Measurements from ENCODE around the gene HTR3D. TPM values are rescaled to one million over a fixed set of nuclear protein-coding genes. Genes with fewer than 3 reads are reported as not detected.

The HTR3D gene
- total and polyA plus RNA-seq, 9 of the 15 experiments (the other 6 are each of a cell fraction or from before 2014, with no cell fraction given) = not detected

DNA sequence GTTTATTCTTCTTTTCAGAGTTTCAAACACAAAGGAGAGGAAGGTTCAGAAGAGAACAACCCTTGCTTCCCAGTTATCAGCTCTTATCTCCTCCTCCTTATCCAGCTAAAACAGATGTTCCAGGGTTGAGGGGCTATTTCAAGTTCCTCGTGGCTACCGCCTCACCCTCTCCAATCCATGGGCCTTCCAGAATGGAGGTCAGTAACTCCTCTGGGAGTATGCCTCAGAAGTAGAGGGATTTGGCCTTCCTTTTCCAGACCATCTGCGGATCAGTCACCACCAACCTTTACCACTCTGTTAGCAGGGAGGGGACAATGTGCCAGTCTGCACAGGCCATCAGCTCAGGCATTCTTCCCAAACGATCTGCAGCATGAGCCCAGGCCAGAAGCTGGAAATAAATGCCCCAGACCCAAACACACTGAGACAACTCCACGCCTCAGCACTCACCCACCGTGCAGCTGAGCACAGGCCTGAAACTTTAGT, 36.1 kb downstream of the HTR3D start (continued):
- 0 out of 2 replicates have a peak, but pooled peaks have one; percentile 35 for TF ChIP-seq ZNF263 (CRISPR knock-in tag; IDR thresholded peaks at IDR 0.05; ENCODE audit: borderline replicate concordance)
- TF ChIP-seq, protein P1, sequence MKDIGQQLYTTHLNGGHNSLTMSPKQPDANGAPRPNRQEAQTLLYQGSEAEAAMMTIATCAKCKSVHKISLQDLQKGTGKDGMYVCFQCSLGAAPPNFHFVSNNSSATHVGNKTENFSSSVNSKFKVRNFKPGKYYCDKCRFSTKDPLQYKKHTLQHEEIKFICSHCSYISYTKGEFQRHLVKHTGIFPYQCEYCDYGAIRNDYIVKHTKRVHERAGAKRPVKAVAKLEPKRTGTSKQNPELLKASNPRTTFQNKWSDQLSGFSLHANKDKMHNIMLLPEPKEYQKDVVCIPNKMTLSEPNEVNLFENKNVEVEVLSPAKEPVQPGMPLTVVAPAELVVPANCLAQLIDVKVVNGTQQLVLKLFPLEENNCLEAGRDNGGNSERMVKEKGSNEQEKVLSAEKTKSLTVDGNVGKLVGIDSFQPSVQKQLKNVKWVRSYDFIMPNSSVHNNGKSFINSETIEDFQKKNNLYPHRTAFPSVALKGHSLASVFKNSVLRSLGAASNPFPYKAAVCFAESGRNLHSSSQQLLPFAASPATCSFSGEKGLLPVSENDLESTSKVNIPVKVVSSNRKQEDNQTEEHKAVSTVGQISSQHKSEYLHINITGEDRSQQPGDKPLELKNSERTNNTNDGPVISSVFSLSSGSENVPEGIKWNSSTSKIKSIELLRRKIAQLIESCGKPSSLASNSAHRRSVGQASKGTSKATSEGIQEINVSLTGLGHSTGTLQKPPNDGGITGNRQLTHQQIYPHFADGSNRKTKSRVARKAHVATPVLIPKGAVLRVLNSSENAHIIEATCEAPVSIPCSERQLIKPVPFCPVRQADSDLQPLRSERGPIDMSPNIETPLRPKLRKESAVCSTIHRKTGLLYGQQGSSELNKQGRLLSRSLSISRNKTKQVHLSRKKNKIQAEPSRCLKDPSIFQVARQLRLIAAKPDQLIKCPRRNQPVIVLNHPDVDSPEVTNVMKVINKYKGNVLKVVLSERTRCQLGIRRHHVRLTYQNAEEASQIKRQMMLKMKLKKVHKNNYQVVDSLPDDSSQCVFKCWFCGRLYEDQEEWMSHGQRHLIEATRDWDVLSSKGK (CRISPR knock-in tag; IDR thresholded peaks at IDR 0.05) = no peak
- TF ChIP-seq, protein P2, sequence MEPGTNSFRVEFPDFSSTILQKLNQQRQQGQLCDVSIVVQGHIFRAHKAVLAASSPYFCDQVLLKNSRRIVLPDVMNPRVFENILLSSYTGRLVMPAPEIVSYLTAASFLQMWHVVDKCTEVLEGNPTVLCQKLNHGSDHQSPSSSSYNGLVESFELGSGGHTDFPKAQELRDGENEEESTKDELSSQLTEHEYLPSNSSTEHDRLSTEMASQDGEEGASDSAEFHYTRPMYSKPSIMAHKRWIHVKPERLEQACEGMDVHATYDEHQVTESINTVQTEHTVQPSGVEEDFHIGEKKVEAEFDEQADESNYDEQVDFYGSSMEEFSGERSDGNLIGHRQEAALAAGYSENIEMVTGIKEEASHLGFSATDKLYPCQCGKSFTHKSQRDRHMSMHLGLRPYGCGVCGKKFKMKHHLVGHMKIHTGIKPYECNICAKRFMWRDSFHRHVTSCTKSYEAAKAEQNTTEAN (CRISPR knock-in tag; IDR thresholded peaks at IDR 0.05) = no peak
- TF ChIP-seq TAL1 (IDR thresholded peaks at IDR 0.05) = peak; percentile 83
- TF ChIP-seq PCBP2 (IDR thresholded peaks at IDR 0.05; ENCODE audit: low read depth, low read length, poor library complexity, severe bottlenecking) = no peak
- TF ChIP-seq MEF2D (tag; conservative IDR thresholded peaks at IDR 0.05; ENCODE audit: low read depth) = peak; percentile 66
- peak; percentile 86 for TF ChIP-seq DPF2 (IDR thresholded peaks at IDR 0.05)
- TF ChIP-seq NCOR1 (IDR thresholded peaks at IDR 0.05) = peak; percentile 62
- TF ChIP-seq CBFA2T3 (IDR thresholded peaks at IDR 0.05) = peak; percentile 72
- no peak for TF ChIP-seq ETV6 (IDR thresholded peaks at IDR 0.05; ENCODE audit: borderline replicate concordance in 1 of 2, low read depth in 2 of 2, low read length in 1 of 2)
- TF ChIP-seq ETV6 (CRISPR knock-in tag; IDR thresholded peaks at IDR 0.05; ENCODE audit: borderline replicate concordance) = no peak
- no peak for TF ChIP-seq DACH1 (IDR thresholded peaks at IDR 0.05; ENCODE audit: partially characterized antibody)
- TF ChIP-seq TRIM24 (IDR thresholded peaks at IDR 0.05) = peak in 1 of 2 experiments; percentile 48; a peak in 1 of 4 replicates
- 0 out of 2 replicates have a peak, but pooled peaks have one; percentile 63 for TF ChIP-seq ZNF583 (CRISPR knock-in tag; IDR thresholded peaks at IDR 0.05)
- TF ChIP-seq EP400 (IDR thresholded peaks at IDR 0.05) = 0 out of 2 replicates have a peak, but pooled peaks have one; percentile 33
- TF ChIP-seq RCOR1 (IDR thresholded peaks at IDR 0.05; ENCODE audit: borderline replicate concordance in 1 of 2, low read depth in 2 of 2, low read length in 2 of 2) = peak in 1 of 2 experiments; percentile 30; a peak in 1 of 4 replicates
- TF ChIP-seq, protein P3, sequence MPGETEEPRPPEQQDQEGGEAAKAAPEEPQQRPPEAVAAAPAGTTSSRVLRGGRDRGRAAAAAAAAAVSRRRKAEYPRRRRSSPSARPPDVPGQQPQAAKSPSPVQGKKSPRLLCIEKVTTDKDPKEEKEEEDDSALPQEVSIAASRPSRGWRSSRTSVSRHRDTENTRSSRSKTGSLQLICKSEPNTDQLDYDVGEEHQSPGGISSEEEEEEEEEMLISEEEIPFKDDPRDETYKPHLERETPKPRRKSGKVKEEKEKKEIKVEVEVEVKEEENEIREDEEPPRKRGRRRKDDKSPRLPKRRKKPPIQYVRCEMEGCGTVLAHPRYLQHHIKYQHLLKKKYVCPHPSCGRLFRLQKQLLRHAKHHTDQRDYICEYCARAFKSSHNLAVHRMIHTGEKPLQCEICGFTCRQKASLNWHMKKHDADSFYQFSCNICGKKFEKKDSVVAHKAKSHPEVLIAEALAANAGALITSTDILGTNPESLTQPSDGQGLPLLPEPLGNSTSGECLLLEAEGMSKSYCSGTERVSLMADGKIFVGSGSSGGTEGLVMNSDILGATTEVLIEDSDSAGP (CRISPR knock-in tag; IDR thresholded peaks at IDR 0.05) = no peak
- no peak for TF ChIP-seq ARHGAP35 (IDR thresholded peaks at IDR 0.05; ENCODE audit: partially characterized antibody)
- 0 out of 4 replicates have a peak, but pooled peaks of 1 of the 2 experiments have one; percentile 56 for TF ChIP-seq TBL1XR1 (IDR thresholded peaks at IDR 0.05; ENCODE audit: low read length in 2 of 2)
- peak; percentile 81; the same call in 1 of the 2 replicates for TF ChIP-seq MYC (IDR thresholded peaks at IDR 0.05; ENCODE audit: low read depth, low read length)
- no peak for TF ChIP-seq MYC (CRISPR knock-in tag; IDR thresholded peaks at IDR 0.05; ENCODE audit: borderline replicate concordance, low read depth)
- TF ChIP-seq ZNF174 (CRISPR knock-in tag; IDR thresholded peaks at IDR 0.05) = no peak
- TF ChIP-seq SMARCC2 (IDR thresholded peaks at IDR 0.05; ENCODE audit: low read depth) = 0 out of 2 replicates have a peak, but pooled peaks have one; percentile 39
- peak; percentile 71; the same call in 1 of the 2 replicates for TF ChIP-seq LEF1 (IDR thresholded peaks at IDR 0.05)
- TF ChIP-seq SOX6 (IDR thresholded peaks at IDR 0.05) = peak; percentile 84
- TF ChIP-seq PTBP1 (IDR thresholded peaks at IDR 0.05; ENCODE audit: low read depth, low read length) = no peak
